ENCODE measurements around the gene JAK1. TPM values are rescaled to one million over a fixed set of nuclear protein-coding genes. Genes with fewer than 3 reads are reported as not detected.
A peak's percentile ranks its signal among the peaks of the same experiment; 100 is the strongest.
"Not testable (repeated sequence)": the region's sequence is repeated elsewhere in the genome, so short reads cannot be mapped to it uniquely, and the experiment has no call there.

JAK1 gene
- total RNA-seq, 1 experiment from 2014 or later, result 88.9 TPM

DNA sequence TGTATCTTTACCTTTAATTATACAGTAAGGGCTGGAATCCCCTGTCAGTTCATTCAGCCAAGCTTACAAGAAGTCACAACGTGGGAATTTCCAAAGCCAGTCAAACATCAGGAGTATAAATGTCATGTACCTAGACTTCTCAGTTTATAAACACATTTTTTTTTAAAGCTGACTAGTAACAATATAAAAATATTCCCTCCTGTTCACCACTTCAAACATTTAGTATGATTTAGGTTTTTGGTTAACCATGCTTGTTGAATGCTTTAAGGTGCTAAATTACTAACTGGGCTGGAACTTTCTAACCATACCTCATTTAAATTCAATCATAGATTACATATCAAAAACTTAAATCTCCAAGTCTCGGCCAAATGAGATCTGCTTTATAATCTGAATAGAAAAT lies 44.0 kb downstream of the JAK1 start:
- DNase-seq (ENCODE audit: low spot score), result no peak

- DNase-seq (ENCODE audit: low spot score), result no peak
Observed at GRCh38 chr1:64921771-64922170, 44.6 kb downstream of the JAK1 start.

GRCh38 chr1:64920941-64921589 lies 45.3 kb downstream of the JAK1 start:
- DNase-seq (ENCODE audit: low spot score), result no peak

GRCh38 chr1:64919120-64919519 lies 47.2 kb downstream of the JAK1 start:
- DNase-seq (ENCODE audit: low spot score), result not testable (repeated sequence)

DNA sequence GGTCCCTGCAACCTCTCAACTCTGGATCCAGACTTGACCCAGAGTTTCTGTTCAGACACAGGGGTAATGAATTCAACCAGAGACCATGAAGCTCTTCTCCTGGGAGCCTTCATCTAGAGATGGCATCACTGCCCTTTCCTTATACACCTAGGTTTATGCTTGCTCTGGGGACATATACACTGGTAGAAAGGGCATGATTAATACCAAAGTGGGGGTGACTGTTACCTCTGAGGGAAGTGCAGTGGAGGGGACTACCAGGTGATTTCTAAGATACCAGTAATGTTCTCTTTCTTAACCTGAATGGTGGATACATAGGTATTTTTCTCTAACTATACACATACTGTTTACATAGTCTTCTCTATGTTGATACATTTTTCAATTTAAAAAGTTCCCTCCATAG lies 48.4 kb downstream of the JAK1 start:
- DNase-seq (ENCODE audit: low spot score), result no peak

- DNase-seq (ENCODE audit: low spot score), result peak; percentile 84
Observed at GRCh38 chr1:64917328-64917861, 49.0 kb downstream of the JAK1 start.

GRCh38 chr1:64915381-64916274 lies 50.7 kb downstream of the JAK1 start:
- DNase-seq (ENCODE audit: low spot score), result peak; percentile 68

GRCh38 chr1:64913361-64914015 lies 52.9 kb downstream of the JAK1 start:
- no peak for DNase-seq (ENCODE audit: low spot score)

GRCh38 chr1:64912191-64912590 lies 54.2 kb downstream of the JAK1 start:
- no peak for DNase-seq (ENCODE audit: low spot score)

GRCh38 chr1:64911326-64911725 lies 55.0 kb downstream of the JAK1 start:
- no peak for DNase-seq (ENCODE audit: low spot score)

DNA sequence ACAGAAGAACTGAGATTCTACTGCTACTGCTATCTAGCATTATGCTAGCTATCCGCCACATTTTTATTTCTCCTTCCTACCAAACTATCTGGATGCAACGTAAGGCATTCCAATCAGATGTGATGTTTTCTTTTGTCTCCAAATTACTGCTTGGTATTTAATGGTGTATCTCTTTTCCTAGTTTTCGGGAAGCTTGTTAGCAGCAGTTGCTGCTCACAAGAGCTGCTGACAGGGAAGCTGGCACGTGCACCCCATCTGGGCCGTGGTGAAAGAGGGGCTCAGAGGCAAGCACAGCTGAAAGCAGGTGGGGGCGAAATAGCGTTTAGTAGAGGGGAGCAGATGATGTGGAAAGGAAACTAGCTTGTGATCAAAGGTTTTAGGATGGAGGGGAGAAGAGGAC lies 57.3 kb downstream of the JAK1 start:
- DNase-seq (ENCODE audit: low spot score), result no peak

- DNase-seq (ENCODE audit: low spot score), result no peak
Observed at GRCh38 chr1:64908575-64908974, 57.8 kb downstream of the JAK1 start.

- no peak for DNase-seq (ENCODE audit: low spot score)
Observed at GRCh38 chr1:64906447-64906846, 59.9 kb downstream of the JAK1 start.

DNA sequence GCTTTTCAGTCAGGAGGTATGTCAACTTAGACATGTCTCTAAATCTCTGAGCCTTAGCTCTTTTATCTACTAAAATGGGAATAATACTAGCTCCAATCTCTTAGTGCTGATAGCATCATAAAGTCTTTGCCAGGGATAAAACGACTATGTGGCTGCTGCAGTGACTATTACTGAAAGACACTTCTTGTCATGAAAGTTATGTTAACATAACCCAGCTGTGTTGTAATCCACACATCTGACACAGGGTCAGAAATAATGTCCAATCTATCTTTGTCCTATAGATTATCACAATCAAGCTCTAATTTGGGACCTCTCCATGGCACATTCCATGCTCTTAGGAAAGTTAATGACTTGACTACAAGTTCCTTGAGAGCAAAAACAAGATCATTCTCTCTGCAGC lies 62.8 kb downstream of the JAK1 start:
- DNase-seq (ENCODE audit: low spot score), result no peak

DNA sequence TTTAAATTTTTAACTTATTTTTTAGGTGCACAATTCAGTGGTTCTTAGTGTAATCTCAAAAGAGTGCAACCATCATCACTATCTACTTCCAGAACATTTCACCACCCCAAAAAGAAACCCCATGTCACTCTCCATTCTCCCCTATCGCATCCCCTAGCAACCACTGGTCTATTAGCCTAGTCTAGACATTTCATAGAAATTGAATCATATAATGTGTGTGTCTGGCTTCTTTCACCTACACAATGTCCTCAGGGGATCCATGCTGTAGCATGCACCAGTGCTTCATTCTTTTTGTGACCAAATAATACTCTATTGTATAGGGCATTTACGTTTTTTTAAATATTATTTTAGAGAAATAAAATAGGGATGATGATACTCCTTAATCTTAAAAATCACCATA lies 64.7 kb downstream of the JAK1 start:
- DNase-seq (ENCODE audit: low spot score), result no peak

- DNase-seq (ENCODE audit: low spot score), result no peak
Observed at GRCh38 chr1:64900916-64901315, 65.4 kb downstream of the JAK1 start.

GRCh38 chr1:64898107-64898861 lies 68.1 kb downstream of the JAK1 start:
- DNase-seq (ENCODE audit: low spot score), result peak; percentile 96

- DNase-seq (ENCODE audit: low spot score), result no peak
Observed at GRCh38 chr1:64896551-64896950, 69.8 kb downstream of the JAK1 start.

DNA sequence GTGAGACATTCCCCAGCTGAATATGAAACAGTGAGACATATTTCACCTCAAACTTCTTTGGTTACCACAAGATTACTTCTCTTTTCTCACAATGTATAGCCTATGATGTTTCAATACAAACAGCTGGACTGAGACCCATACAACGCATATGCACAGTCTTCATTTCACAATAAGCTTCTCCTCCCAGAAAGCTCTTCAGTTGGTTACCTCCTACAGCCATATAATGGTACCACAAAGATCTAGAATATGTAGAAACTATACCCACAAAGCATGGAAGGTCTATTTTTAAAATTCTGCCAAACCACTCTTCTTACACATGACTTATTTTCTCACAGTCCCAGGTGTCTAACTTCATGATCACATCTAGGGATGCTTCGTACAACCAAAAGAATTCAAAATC lies 70.8 kb downstream of the JAK1 start:
- DNase-seq (ENCODE audit: low spot score), result no peak

- no peak for DNase-seq (ENCODE audit: low spot score)
Observed at GRCh38 chr1:64894438-64895196, 71.7 kb downstream of the JAK1 start.

GRCh38 chr1:64893921-64894320 lies 72.4 kb downstream of the JAK1 start:
- DNase-seq (ENCODE audit: low spot score), result no peak

Data from H4 (cell line).